Activated CD8-positive, alpha-beta T cell treated with anti-CD3 and anti-CD28 coated beads for 36 hours (primary cell): Measurements from ENCODE around the gene EMC8. TPM values are rescaled to one million over a fixed set of nuclear protein-coding genes. Genes with fewer than 3 reads are reported as not detected.

Experiments
- microRNA-seq: library from miRNA; unstranded; fragments of <30 nt; microRNA quantifications from one replicate; pipeline ENCODE4 v1.2.0, GENCODE V29; 2022; ENCODE audit warnings: borderline microRNAs expressed, borderline replicate concordance
- total RNA-seq, 2 experiments: library from RNA; stranded (reverse); gene quantifications; one replicate each; pipeline ENCODE4 v1.2.3, GENCODE V29; 2021

Gene EMC8
- total RNA-seq, 2 experiments from 2014 or later = 32.4 to 38.6 TPM

Small RNAs within 50 kb of the gene (microRNA-seq; reads per million reads assigned to microRNA genes)
- gene MIR1910 = 0.91 reads per million

Other genes with a start within 250 kb of the EMC8 start
- gene GSE1, start 186.2 kb downstream of the EMC8 start, total RNA-seq = 10 to 100 TPM; 33.6 to 34.5 TPM
- 10 to 100 TPM; 59.9 to 62.9 TPM for gene GINS2, start 110.6 kb downstream of the EMC8 start, total RNA-seq
- 1 to 10 TPM; 1.1 to 1.4 TPM for gene C16orf74, start 48.4 kb downstream of the EMC8 start, total RNA-seq
- 100 to 1,000 TPM; 515 to 543 TPM for gene COX4I1, start 151 bp upstream of the EMC8 start, total RNA-seq
- 100 to 1,000 TPM; 221 to 224 TPM for gene IRF8, start 99.6 kb upstream of the EMC8 start, total RNA-seq